ENCODE measurements around the gene OLA1. TPM values are rescaled to one million over a fixed set of nuclear protein-coding genes. Genes with fewer than 3 reads are reported as not detected.

The OLA1 gene
- polyA plus RNA-seq, 1 donor from 2014 or later = 134 TPM

DNA sequence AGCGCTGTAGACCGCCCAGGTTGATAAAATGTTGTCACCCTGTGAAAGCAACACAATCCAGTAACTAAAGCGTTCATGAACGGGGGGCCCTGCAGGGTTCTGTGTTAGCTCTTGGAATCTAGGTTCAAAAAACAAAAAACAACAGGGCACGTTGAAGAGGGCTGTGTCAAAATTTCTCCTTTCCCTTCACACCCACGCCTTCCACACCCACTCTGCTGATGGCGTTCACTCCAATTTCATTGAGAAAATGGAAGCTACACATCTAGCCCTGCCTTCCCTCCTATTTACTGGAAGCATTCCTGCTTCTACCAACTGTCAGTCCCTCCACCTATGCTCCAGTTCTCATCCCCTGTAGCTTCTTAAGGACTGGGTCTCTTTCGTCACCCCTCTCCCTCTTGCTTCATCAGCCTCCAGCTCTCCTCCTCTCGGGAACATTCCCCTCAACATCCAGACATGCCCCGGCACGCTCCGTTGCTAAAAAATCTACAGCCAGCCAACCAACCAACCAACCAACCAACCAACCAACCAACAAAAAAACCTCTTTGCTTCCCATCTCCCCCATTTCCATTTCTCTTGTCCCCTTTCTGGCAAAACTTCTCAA is 184.7 kb downstream of the OLA1 start:
- H3K9me2 ChIP-seq (ENCODE audit: insufficient read depth, low read length) = no peaks in the 10 kb centered on the region
- no peaks in the 10 kb centered on the region for H4K20me1 ChIP-seq (ENCODE audit: insufficient read depth)
- no peaks in the 10 kb centered on the region for H3K9me3 ChIP-seq (ENCODE audit: low read length)
- no peak overlapping the region for H3K27ac ChIP-seq (ENCODE audit: low read length)
- no peak overlapping the region for H3K4me3 ChIP-seq (ENCODE audit: low read length)
- peaks cover 2% of the 10 kb centered on the region for H3F3A ChIP-seq (ENCODE audit: insufficient read depth, low read length, poor library complexity, severe bottlenecking)
- no peaks in the 10 kb centered on the region for H3K36me3 ChIP-seq (ENCODE audit: insufficient read depth, low read length)
- H3K27me3 ChIP-seq (ENCODE audit: insufficient read depth, low read depth, low read length) = no peaks in the 10 kb centered on the region
- H3K4me2 ChIP-seq (ENCODE audit: low read length) = no peak overlapping the region
- H3K9ac ChIP-seq (ENCODE audit: low read length) = no peak overlapping the region
- TF ChIP-seq EZH2 (IDR thresholded peaks at IDR 0.05; ENCODE audit: borderline replicate concordance, insufficient read depth, low read length, poor library complexity, severe bottlenecking) = no peak
- no peak for TF ChIP-seq POLR2AphosphoS5 (IDR thresholded peaks at IDR 0.05)
- TF ChIP-seq, protein P1, sequence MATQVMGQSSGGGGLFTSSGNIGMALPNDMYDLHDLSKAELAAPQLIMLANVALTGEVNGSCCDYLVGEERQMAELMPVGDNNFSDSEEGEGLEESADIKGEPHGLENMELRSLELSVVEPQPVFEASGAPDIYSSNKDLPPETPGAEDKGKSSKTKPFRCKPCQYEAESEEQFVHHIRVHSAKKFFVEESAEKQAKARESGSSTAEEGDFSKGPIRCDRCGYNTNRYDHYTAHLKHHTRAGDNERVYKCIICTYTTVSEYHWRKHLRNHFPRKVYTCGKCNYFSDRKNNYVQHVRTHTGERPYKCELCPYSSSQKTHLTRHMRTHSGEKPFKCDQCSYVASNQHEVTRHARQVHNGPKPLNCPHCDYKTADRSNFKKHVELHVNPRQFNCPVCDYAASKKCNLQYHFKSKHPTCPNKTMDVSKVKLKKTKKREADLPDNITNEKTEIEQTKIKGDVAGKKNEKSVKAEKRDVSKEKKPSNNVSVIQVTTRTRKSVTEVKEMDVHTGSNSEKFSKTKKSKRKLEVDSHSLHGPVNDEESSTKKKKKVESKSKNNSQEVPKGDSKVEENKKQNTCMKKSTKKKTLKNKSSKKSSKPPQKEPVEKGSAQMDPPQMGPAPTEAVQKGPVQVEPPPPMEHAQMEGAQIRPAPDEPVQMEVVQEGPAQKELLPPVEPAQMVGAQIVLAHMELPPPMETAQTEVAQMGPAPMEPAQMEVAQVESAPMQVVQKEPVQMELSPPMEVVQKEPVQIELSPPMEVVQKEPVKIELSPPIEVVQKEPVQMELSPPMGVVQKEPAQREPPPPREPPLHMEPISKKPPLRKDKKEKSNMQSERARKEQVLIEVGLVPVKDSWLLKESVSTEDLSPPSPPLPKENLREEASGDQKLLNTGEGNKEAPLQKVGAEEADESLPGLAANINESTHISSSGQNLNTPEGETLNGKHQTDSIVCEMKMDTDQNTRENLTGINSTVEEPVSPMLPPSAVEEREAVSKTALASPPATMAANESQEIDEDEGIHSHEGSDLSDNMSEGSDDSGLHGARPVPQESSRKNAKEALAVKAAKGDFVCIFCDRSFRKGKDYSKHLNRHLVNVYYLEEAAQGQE (IDR thresholded peaks at IDR 0.05; ENCODE audit: borderline replicate concordance) = no peak
- no peak for TF ChIP-seq EP300 (conservative IDR thresholded peaks at IDR 0.05; ENCODE audit: poor library complexity, severe bottlenecking)
- TF ChIP-seq RAD21 (conservative IDR thresholded peaks at IDR 0.05) = no peak
- TF ChIP-seq TAF1 (IDR thresholded peaks at IDR 0.05; ENCODE audit: low read depth) = no peak
- no peak for TF ChIP-seq MXI1 (conservative IDR thresholded peaks at IDR 0.05; ENCODE audit: poor library complexity, severe bottlenecking)
- TF ChIP-seq, protein P2, sequence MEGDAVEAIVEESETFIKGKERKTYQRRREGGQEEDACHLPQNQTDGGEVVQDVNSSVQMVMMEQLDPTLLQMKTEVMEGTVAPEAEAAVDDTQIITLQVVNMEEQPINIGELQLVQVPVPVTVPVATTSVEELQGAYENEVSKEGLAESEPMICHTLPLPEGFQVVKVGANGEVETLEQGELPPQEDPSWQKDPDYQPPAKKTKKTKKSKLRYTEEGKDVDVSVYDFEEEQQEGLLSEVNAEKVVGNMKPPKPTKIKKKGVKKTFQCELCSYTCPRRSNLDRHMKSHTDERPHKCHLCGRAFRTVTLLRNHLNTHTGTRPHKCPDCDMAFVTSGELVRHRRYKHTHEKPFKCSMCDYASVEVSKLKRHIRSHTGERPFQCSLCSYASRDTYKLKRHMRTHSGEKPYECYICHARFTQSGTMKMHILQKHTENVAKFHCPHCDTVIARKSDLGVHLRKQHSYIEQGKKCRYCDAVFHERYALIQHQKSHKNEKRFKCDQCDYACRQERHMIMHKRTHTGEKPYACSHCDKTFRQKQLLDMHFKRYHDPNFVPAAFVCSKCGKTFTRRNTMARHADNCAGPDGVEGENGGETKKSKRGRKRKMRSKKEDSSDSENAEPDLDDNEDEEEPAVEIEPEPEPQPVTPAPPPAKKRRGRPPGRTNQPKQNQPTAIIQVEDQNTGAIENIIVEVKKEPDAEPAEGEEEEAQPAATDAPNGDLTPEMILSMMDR (IDR thresholded peaks at IDR 0.05; ENCODE audit: poor library complexity, severe bottlenecking) = no peak
- TF ChIP-seq SMC3 (conservative IDR thresholded peaks at IDR 0.05; ENCODE audit: poor library complexity) = no peak
- no peaks in the 10 kb centered on the region for H3K79me2 ChIP-seq (replicated peaks; ENCODE audit: insufficient read depth, low read length)
- no peak overlapping the region for H2AFZ ChIP-seq (ENCODE audit: low read depth, low read length)

DNA sequence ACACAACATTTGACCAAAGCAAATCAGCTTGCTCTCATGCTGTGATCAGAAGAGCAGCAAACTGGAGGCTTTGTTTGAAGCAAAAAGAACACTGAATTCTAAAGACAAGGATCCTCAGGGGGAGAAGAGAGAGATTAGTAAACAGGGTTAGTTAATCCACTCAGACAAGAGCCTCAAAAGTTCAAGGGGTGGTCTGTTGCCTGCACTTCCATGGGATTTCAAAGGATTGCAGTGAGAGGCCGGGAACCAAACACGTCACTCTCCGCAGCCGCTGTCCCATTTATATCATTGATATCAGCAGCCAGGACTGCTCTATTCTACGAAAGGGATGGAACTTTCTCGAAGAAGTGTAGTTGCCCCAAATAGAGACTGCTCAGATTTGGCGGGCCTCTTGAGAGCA is 185.4 kb downstream of the OLA1 start:
- peaks cover 2% of the 10 kb centered on the region for H3F3A ChIP-seq (ENCODE audit: insufficient read depth, low read length, poor library complexity, severe bottlenecking)
- H3K27me3 ChIP-seq (ENCODE audit: insufficient read depth, low read depth, low read length) = no peaks in the 10 kb centered on the region
- H4K20me1 ChIP-seq (ENCODE audit: insufficient read depth) = no peaks in the 10 kb centered on the region
- no peaks in the 10 kb centered on the region for H3K9me2 ChIP-seq (ENCODE audit: insufficient read depth, low read length)
- no peak overlapping the region for H3K9ac ChIP-seq (ENCODE audit: low read length)
- H3K4me3 ChIP-seq (ENCODE audit: low read length) = no peak overlapping the region
- no peak for TF ChIP-seq RAD21 (conservative IDR thresholded peaks at IDR 0.05)
- TF ChIP-seq, protein P1 (IDR thresholded peaks at IDR 0.05; ENCODE audit: borderline replicate concordance) = no peak
- no peak for TF ChIP-seq EP300 (conservative IDR thresholded peaks at IDR 0.05; ENCODE audit: poor library complexity, severe bottlenecking)
- H3K36me3 ChIP-seq (ENCODE audit: insufficient read depth, low read length) = no peaks in the 10 kb centered on the region
- H3K9me3 ChIP-seq (ENCODE audit: low read length) = no peaks in the 10 kb centered on the region
- H3K4me2 ChIP-seq (ENCODE audit: low read length) = no peak overlapping the region
- no peak overlapping the region for H3K27ac ChIP-seq (ENCODE audit: low read length)
- no peaks in the 10 kb centered on the region for H3K79me2 ChIP-seq (replicated peaks; ENCODE audit: insufficient read depth, low read length)
- no peak overlapping the region for H2AFZ ChIP-seq (ENCODE audit: low read depth, low read length)
